KMS-11 (cell line): ENCODE data around the gene NKX1-1.

Experiments used
- H2AFZ ChIP-seq: fragments of 200-600 bp; sonication (generic); 2 replicates; pipeline ENCODE4 v1.6.1; 2016; ENCODE audit warnings: antibody characterized with exemption, mixed run types, low read depth
- H3K27ac ChIP-seq: fragments of 200-600 bp; sonication (generic); 2 replicates; pipeline ENCODE4 v1.6.1; 2016; ENCODE audit warnings: mild to moderate bottlenecking, mixed run types
- H3K27me3 ChIP-seq: fragments of 200-600 bp; sonication (generic); 2 replicates; pipeline ENCODE4 v1.6.1; 2017; ENCODE audit warnings: mild to moderate bottlenecking, low read depth, mixed run types, moderate library complexity; ENCODE audit not compliant: insufficient read depth
- H3K36me3 ChIP-seq: fragments of 200-600 bp; sonication (generic); 2 replicates; pipeline ENCODE4 v1.6.1; 2017; ENCODE audit warnings: mild to moderate bottlenecking, mixed run types; ENCODE audit not compliant: insufficient read depth
- H3K4me1 ChIP-seq: fragments of 200-600 bp; sonication (generic); 2 replicates; pipeline ENCODE4 v1.6.1; 2016; ENCODE audit warnings: mild to moderate bottlenecking, low read depth, mixed run types; ENCODE audit not compliant: poor library complexity, severe bottlenecking
- H3K4me2 ChIP-seq: fragments of 200-600 bp; sonication (generic); 2 replicates; pipeline ENCODE4 v1.7.0; 2016; ENCODE audit warnings: mild to moderate bottlenecking, mixed run types
- H3K4me3 ChIP-seq: fragments of 200-600 bp; sonication (generic); IDR thresholded peaks from 2 replicates; pipeline ENCODE4 v1.6.1; 2017; ENCODE audit warnings: low read depth, low read length, mixed read lengths; ENCODE audit not compliant: insufficient read depth
- H3K79me2 ChIP-seq: fragments of 200-600 bp; sonication (generic); 2 replicates; pipeline ENCODE4 v1.6.1; 2016; ENCODE audit warnings: low read depth, mixed run types; ENCODE audit not compliant: insufficient read depth
- H3K9ac ChIP-seq: fragments of 200-600 bp; sonication (generic); 2 replicates; pipeline ENCODE4 v1.6.1; 2016; ENCODE audit warnings: mild to moderate bottlenecking, mixed run types
- H4K20me1 ChIP-seq: fragments of 200-600 bp; sonication (generic); 2 replicates; pipeline ENCODE4 v1.6.1; 2016; ENCODE audit warnings: mild to moderate bottlenecking, mixed run types; ENCODE audit not compliant: insufficient read depth
- CTCF ChIP-seq: fragments of 200-600 bp; sonication (generic); conservative IDR thresholded peaks from 2 replicates; pipeline ENCODE4 v1.6.1; 2017; ENCODE audit warnings: low read depth, mild to moderate bottlenecking, antibody characterized with exemption, low read length, moderate library complexity, mixed read lengths

The NKX1-1 gene

GRCh38 chr4:1417522-1418390 is 11.5 kb upstream of the NKX1-1 start:
- Histone ChIP-seq H3K4me1 (no peaks in the 10 kb centered on the region), H3K36me3 (no peaks in the 10 kb centered on the region), H3K4me2 (no peak overlapping the region), H3K9ac (no peak overlapping the region), H3K27ac (no peak overlapping the region), H4K20me1 (no peaks in the 10 kb centered on the region), H3K4me3 (no peak overlapping the region), H3K27me3 (peaks cover 10% of the 10 kb centered on the region; the same call in 1 of the 2 replicates), H3K79me2 (no peaks in the 10 kb centered on the region), H2AFZ (no peak overlapping the region)
- no peak for TF ChIP-seq CTCF

GRCh38 chr4:1416948-1417260 is 10.7 kb upstream of the NKX1-1 start:
- Histone ChIP-seq H3K36me3 (no peaks in the 10 kb centered on the region), H3K4me3 (no peak overlapping the region), H4K20me1 (no peaks in the 10 kb centered on the region), H3K27me3 (peaks cover 4% of the 10 kb centered on the region; the same call in 1 of the 2 replicates), H2AFZ (no peak overlapping the region), H3K27ac (no peak overlapping the region), H3K9ac (no peak overlapping the region), H3K4me1 (no peaks in the 10 kb centered on the region), H3K4me2 (no peak overlapping the region), H3K79me2 (no peaks in the 10 kb centered on the region)
- no peak for TF ChIP-seq CTCF

- no peak overlapping the region for H3K4me2 ChIP-seq
- no peak overlapping the region for H3K9ac ChIP-seq
- no peak overlapping the region for H3K27ac ChIP-seq
- H3K79me2 ChIP-seq = no peaks in the 10 kb centered on the region
- no peaks in the 10 kb centered on the region for H3K36me3 ChIP-seq
- no peaks in the 10 kb centered on the region for H3K4me1 ChIP-seq
- no peaks in the 10 kb centered on the region for H4K20me1 ChIP-seq
- TF ChIP-seq CTCF = no peak
- peaks cover 4% of the 10 kb centered on the region; the same call in 1 of the 2 replicates for H3K27me3 ChIP-seq
- H3K4me3 ChIP-seq = no peak overlapping the region
- H2AFZ ChIP-seq = no peak overlapping the region
Observed at GRCh38 chr4:1416051-1416947, 10.1 kb upstream of the NKX1-1 start.

- Histone ChIP-seq H3K4me1 (no peaks in the 10 kb centered on the region), H3K27me3 (no peaks in the 10 kb centered on the region)
Observed at GRCh38 chr4:1415681-1415981, 9.4 kb upstream of the NKX1-1 start.

More at GRCh38 chr4:1415681-1415981, 9.4 kb upstream of the NKX1-1 start:
- Histone ChIP-seq H3K79me2 (no peaks in the 10 kb centered on the region), H3K4me2 (no peak overlapping the region), H3K4me3 (no peak overlapping the region), H4K20me1 (no peaks in the 10 kb centered on the region), H3K9ac (no peak overlapping the region), H3K36me3 (no peaks in the 10 kb centered on the region), H3K27ac (no peak overlapping the region), H2AFZ (no peak overlapping the region)
- TF ChIP-seq CTCF = no peak
